IPS-11a (cell line): ENCODE results near the gene GDAP2.
"Not testable (repeated sequence)": the region's sequence is repeated elsewhere in the genome, so short reads cannot be mapped to it uniquely, and the experiment has no call there.

ENCODE experiments used
- H3K4me3 ChIP-seq: one replicate; pipeline ENCODE4 v1.5.1; 2013; ENCODE audit warnings: low read depth, low read length, control low read depth

The GDAP2 gene, protein sequence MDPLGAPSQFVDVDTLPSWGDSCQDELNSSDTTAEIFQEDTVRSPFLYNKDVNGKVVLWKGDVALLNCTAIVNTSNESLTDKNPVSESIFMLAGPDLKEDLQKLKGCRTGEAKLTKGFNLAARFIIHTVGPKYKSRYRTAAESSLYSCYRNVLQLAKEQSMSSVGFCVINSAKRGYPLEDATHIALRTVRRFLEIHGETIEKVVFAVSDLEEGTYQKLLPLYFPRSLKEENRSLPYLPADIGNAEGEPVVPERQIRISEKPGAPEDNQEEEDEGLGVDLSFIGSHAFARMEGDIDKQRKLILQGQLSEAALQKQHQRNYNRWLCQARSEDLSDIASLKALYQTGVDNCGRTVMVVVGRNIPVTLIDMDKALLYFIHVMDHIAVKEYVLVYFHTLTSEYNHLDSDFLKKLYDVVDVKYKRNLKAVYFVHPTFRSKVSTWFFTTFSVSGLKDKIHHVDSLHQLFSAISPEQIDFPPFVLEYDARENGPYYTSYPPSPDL

DNA sequence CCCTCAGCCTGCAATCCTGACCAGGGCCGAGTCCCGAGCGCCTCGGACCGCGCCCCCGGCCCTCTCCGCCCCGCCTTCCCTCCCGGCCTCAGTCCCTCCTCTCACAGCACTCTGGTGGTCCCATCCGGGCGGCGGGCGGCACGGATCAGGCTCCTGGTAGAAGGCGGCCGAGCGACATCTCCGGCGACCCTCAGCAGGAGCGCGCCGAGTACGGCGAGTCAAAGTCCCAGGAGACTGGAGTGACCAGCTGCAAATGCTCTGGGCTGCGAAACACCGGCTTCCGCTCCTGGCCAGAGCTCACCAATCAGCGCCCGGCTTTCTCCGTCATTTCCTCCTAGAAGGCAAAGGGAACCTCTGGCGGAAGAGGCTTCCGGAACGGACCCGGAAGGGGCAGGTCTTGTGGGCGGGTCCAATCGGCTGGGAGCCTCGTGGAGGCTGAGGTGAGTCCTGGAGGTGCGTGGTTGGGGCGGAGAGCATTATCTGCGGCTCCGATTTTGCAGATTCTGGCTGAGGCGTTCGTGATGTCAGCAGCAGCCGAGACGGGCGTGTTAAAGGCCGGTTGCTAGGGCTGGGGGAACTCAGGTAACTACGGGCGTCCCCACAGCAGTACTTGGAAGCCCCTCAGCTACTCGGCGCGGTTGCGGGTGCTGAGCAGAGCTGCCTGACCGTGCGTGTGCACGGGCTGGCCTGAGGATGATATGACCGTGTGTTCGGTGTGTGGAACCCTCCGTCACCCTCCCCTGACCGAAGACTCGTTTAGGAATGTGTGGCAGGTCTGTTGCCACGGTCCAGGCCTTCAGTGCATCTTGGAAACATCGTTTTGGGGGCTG, at the start of gene GDAP2, which contains the start of gene WDR3:
Gene GDAP2, minus strand, starts transcription at position 279 of the 830 bp plus-strand sequence. CDS start 9,264 bp downstream, outside the sequence.
Gene WDR3, plus strand, starts transcription at position 397 of the 830 bp plus-strand sequence. CDS start 3,581 bp downstream, outside the sequence.
- peak within 1 kb of the TSS; percentile 100 for H3K4me3 ChIP-seq

DNA sequence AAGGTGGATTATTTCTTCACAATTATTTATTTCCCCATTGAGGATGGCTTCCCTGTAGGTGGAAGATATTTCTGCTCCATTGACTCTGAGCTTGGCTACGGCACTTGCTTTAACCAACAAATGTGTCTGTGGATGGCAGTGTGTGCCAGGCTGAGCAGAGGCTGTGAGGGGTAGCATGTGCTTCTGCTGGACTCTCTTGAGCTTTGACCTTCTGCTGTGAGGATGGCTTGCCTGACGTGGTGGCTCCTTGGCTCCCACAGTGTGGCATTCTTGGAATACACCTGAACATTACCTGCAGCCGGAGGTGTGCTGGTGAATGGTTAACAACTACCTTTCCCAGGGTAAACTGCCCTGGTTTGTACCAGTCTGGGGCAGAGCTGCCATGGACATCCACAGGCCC, 47.0 kb upstream of the GDAP2 start:
- H3K4me3 ChIP-seq, result no peak overlapping the region

DNA sequence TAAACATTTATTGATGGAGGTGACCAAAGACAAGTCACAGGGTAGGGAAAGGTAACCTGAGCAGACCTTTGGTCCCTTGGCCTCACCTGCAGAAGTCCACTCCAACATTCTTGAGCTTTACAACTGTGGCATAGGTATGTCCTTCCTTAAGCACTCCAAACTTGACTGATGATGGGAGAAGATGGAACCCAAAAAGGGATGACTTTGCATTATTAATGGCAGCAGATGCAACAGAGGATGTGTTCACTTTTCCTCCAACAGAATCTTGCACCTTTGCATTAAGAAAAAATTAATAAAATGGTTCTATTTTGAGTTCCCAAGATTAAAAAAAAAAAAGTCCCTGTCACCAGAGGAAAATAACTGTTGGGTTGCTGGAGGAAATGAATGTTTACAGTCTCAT, 42.4 kb upstream of the GDAP2 start:
- no peak overlapping the region for H3K4me3 ChIP-seq

DNA sequence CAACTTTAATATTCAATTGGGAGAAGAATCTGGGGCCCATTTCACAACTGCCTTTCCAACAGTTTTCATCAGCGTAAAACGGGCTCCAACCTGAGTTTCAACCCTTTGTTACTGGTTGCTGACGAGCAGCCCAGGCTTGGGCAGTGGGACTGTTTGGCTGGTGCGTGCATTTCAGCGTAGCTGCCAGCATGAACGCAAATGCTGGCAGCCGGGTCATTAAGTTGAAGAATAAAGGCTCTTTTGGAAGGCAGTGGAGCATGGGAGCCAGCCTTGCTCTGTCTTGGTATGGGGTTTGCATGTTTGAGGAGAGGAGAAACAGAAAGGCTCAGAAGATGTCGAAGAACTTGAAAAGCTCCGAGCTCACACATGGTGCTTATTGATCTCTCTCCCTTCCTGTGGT, 40.8 kb upstream of the GDAP2 start:
- H3K4me3 ChIP-seq, result no peak overlapping the region

DNA sequence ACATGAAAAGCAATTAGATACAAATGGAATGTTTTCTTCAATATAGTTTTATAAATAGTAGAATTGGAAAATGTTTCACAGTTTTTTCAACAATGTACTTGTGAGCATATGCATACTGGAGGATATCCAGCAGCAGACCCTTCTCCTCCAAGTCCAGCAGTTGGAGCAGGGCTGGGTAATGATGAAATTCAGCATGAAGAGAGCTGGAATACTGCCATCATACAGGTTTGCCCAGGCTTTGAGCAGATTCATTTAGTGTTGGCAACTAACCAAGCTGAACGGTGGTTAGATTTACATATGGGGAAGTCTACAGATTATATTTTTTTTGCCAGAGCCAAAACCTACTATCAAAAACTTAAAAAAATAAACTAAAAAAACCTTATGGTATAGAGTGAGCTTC, 38.5 kb upstream of the GDAP2 start:
- H3K4me3 ChIP-seq, result no peak overlapping the region

DNA sequence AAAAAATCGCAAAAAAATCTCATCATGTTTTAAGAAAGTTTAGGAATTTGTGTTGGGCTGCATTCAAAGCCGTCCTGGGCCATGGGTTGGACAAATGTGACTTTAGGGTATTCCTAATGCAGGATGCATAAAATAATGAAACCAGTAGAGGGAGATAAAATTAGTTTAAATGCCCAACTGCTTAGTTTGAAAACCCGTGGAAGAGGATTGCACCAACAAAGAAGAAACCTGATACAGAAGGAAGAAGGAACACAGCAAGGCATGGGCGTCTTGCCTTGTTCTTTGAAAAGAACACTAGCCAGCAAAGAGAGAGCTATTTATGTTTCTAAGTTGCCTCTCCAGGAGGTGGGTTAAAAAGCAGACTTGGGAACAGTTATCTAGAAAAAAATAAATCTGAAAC, 38.1 kb upstream of the GDAP2 start:
- no peak overlapping the region for H3K4me3 ChIP-seq

DNA sequence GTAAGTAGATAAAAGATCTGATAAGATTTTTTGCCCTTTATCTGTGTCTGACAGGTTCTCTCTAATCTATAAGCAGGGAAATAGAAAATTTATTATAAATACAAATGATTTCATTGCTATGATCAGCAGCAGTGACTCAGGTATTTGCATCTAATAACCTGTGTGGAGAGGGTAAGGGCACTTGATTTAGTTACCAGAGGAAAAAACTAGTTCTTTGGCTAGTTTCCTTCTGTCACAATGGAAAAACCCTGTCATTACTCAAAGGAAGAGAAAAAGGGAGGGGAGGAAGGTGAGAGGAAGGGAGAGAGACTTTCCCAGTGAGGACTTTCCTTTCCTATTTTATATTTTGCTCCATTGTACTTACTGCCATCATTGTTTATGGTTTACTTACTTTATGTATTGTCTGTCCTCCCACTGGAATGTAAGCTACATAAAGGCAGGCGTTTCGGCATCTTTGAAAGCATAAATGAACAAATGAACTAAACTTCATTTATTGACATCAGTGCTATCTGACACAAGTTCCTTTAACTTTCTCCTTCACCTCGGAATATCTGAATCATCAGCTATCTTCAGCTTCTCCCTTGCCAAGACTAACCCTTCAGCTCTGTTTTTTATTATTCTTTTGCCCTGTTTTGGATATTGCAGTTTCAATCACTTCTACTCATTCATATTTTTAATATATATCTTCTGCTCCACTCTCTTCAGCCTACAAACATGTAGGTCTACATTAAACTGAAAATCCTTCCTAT, 35.0 kb upstream of the GDAP2 start:
- H3K4me3 ChIP-seq, result no peak overlapping the region

DNA sequence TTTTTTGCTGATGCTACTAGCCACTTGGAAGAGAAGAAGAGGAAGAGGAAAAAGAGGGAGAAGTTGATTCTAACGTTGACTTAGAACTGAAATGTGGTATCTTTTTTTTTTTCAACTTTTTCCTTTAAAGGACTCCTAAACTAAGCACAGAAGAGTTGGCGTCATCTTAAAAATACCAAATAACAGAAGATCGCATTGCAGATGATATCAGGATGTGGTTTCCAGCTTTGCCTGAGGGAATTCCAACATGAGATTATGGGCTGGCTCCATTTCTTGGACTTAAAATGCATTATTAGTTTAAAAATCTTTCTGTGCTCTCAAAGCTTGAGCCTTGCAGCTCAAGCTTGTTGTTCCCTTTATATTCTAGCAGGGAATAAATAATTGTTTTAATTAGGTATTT, 29.9 kb upstream of the GDAP2 start:
- no peak overlapping the region for H3K4me3 ChIP-seq

DNA sequence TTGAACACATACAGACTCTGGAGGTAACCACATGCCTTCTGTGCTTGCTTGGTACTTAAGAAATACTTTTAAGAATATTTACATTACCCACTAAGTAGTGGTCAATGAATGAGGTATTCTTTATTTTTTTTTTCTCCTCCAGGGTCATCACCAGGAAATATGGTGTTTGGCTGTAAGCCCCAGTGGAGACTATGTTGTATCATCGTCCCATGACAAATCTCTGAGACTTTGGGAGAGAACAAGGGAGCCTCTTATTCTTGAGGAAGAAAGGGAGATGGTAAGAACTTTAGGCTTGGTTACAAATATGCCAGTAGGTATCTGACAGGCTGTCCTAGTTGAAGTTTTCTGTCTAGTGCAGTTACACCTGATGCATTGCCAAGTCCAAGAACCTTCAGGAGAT, 23.0 kb upstream of the GDAP2 start:
- no peak overlapping the region for H3K4me3 ChIP-seq

DNA sequence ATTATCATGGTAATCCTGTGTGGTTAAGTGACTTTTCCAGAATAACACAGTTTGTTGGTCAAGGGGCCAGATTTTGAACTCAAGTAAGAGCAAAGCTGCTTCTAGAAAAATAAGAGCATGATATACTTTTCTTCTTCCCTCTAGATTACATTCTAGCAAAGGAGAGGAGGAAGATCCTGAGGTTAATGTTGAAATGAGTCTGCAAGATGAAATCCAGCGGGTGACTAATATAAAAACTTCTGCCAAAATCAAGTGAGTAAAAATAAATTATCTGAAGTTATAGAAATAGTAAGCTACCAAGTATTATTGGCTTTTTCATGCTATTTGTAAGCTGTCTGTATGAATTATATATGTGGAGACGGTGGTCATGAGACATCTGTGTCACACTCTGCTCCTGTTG, 12.9 kb upstream of the GDAP2 start:
- no peak overlapping the region for H3K4me3 ChIP-seq

DNA sequence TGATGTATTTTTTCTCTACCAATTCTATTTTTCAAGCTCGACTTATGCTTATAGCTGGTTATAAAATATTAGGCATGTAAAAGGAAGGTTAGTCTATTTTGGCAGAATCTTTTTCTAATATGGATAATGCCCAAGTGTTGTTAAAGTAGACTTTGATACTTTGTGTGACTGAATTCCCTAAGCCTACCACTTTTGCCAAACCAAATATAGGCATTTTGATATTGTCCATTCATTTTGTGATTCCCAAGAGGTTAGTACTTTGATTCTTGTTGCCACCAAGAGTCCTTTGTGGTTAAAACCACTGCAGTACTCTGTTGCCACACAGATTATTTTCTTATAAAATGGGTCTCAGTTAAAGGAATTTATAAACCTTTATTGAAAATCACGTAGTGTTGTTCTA, 4.3 kb upstream of the GDAP2 start:
- H3K4me3 ChIP-seq, result no peak overlapping the region

DNA sequence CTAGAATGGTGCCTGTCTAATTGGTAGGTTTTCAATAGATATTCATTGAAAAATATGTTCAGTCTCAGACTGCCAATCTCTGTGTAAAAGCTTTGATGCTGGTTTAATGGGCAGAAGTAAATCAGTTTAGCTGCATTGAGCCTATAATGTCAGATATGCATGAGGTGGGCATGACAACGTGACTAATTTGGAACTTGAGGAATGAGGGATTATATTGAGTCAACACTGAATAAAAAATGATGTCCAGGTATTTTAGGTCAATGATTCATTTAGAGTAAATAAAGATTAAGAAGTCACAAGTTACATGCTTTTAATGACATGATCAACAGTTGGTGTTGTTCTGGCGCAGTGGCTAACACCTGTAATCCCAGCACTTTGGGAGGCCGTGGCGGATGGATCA, 3.2 kb upstream of the GDAP2 start:
- no peak overlapping the region for H3K4me3 ChIP-seq

DNA sequence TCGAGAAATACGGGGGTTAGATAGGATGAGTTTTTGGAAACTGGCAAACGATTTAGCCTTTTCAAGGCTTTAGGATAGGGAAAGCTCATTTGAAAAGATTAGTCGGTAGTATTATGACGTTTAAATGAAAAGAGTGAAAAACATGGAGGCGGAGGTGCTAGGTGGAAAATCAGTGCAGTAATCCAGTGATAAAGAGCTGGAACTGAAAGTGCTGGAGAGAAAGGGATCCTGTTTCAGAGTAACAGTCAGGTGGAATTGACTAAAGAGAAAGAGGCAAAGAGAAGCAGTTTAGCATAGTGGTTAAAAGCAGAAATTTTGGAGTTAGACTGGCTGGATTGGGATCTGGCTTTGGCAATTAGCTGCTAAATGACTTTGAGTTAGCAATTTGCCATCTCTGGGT, 1.1 kb upstream of the GDAP2 start:
- H3K4me3 ChIP-seq, result peak overlapping the region; percentile 100

DNA sequence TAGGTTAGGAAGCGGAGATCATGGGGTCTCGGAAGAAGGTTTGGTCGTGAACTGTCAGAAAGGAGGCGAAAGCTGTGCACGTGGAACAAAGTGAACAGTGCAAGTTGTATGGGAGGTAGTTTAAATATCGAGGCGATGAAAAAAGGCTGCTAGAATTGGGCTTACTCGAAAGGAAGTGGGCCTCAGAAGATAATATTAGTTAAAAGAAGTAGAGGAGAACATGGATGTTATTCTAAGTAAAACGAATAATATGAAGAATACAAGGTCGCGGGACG, 689 bp upstream of the GDAP2 start:
- H3K4me3 ChIP-seq, result peak overlapping the region; percentile 100

DNA sequence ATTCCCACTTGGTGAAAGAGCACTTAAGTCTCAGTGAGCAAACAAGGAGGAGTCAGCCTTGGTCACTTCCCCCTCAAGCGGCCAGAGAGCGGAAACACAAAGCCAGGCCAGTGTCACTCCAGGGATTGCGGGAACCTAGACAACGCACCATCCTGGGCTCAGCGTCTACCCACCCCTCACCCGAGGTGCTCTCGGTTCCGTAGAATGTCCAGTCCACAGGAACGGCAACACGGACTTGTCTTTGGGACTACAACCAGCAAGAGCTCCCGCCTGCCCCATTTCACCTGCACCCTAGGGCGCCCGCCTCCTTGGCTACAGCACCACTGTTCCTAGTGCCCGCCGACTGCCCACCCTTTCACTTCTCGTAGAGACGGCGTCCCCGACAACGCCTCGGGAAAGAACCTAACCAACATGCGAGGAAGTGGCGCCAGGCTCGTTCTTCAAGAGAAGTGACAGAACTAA, 509 bp downstream of the GDAP2 start:
- H3K4me3 ChIP-seq, result peak overlapping the region; percentile 100

DNA sequence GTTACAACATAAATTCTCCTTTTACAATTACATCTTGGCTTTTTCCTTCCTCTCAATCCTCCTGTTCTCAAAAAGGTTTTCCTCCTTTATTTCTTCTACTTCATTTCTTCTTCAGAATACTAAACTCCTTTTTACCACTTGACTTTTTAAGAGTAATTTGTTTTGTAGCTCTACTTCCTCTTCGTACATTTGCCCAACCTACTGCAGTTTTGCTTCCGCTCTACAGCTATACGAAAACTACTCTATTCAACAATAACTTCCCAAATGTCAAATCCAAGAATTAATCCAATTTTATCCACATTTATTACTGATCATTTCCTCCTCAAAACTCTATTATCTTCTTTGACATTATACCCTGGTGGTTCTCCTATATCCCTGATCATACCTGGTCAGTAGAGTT, 3.4 kb downstream of the GDAP2 start:
- no peak overlapping the region for H3K4me3 ChIP-seq

DNA sequence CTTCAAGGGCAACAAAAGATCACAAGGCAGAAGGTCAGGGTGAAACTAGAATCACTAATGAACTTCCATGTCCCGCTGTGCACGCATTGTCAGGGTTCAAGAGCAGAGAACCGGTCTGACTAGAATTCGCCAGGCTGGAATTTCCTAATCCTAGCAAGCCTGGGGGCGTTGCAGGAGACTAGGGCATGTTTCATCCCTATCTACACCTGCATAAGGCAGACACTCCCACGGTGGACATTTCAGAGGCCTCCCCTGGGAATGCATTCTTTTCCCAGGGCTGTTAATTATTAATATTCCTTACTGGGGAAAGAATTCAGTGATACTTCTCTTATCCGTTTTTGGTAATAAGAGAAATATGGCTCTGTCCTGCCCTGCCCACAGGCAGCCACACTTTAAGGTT, 6.7 kb downstream of the GDAP2 start:
- not testable (repeated sequence) for H3K4me3 ChIP-seq

DNA sequence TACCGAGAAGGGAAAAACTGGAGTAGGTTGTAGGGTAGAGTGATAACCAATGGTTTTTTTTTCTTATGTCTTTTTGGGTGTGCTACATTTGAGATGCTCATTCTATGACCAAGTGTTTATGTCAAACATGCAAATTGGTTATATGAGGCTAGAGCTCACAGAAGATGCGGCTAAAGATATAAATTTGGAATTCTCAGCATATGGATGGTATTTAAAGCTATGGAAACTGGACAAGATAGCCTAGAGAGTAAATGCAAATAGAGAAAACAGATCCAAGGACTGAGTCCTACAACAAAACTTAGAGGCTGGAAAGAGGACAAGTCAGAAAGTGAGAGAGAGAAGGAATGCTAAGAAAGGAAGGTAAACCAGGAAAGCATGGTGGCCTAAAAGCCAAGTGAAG, 7.4 kb downstream of the GDAP2 start:
- no peak overlapping the region for H3K4me3 ChIP-seq

DNA sequence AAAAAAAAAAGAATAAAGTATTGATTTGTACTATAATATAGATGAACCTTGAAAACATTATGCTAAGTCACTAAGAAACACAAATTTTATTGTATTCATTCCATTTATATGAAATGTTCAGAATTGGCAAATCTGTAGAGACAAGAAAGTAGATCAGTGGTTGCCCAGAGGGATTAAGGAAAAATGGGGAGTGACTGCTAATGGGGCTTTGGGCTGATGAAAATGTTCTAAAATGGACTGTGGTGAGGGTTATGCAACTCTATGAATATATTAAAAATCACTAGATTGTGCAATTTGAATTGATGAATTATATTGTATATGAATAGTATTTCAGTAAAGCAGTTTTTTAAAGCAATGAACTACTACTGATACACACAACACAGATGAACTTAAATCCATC, 10.0 kb downstream of the GDAP2 start:
- no peak overlapping the region for H3K4me3 ChIP-seq

DNA sequence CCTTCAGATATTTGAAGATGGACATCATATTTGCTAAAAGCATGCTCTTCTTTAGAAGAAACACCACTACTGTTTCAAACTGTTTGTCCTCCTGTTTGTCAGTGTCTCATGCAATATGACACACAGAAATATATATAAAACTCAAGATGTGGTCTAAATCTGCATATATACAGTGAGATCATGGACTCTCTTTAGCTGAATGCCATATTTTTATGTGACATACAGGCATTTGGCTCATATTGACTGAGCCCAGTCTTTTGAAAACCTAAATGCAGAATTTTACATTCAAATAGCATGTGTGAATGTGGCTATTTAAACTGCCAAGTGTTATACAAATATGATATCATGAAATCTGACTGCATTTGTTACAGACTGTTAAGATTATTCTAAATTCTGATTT, 18.4 kb downstream of the GDAP2 start:
- no peak overlapping the region for H3K4me3 ChIP-seq

DNA sequence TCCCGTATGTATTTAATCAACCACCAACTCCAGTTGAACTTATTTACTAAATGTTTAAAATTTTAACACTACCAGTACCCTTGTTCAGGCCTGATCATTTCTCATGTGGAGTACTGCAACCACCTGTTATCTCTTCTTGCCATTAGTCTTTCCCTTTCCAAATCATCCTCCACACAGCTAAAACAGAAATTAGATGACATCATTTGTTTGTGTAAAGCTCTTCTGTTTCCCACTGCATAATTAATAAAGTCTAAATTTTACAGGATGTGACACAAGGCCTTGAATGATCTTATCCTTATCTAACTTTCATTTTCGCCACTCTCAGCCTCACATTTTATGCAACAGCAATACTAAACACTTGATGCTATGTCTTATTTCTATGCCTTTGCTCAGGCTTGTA, 24.4 kb downstream of the GDAP2 start:
- H3K4me3 ChIP-seq, result no peak overlapping the region
